ENCODE data around the gene SH2D4B. TPM values are rescaled to one million over a fixed set of nuclear protein-coding genes. Genes with fewer than 3 reads are reported as not detected.
A peak's percentile ranks its signal among the peaks of the same experiment; 100 is the strongest.

SH2D4B gene
- total and polyA plus RNA-seq, 2 donors (not counting 3 experiments of a cell fraction or from before 2014, with no cell fraction given), result not detected

- CTCF ChIA-PET, result interaction anchor here (0.6 to 5.9 kb wide), 46 partner anchors 8 to 422 kb away, joined by 3 to 49 read pairs (median 4); partner anchors contain the start of gene SH2D4B
- Histone ChIP-seq H3K27me3 (ENCODE audit: control insufficient read depth in 2 of 2, insufficient read depth in 2 of 2, low read length in 2 of 2) (peaks cover 0 to 2% of the 10 kb centered on the region in 2 experiments), H3K4me1 (ENCODE audit: control insufficient read depth, extremely low read depth, insufficient read depth, low read length) (no peaks in the 10 kb centered on the region), H3K9ac (replicated peaks; ENCODE audit: extremely low read depth, insufficient read depth, low read length) (no peak overlapping the region), H3K4me3 (replicated peaks in 1 of 3; ENCODE audit: insufficient read depth in 1 of 3, low read depth in 1 of 3, low read length in 3 of 3) (no peak overlapping the region), H3K27ac (ENCODE audit: insufficient read depth, low read depth, low read length) (no peak overlapping the region), H4K20me1 (replicated peaks; ENCODE audit: control insufficient read depth, extremely low read depth, insufficient read depth, low read length) (no peaks in the 10 kb centered on the region), H3K9me1 (replicated peaks; ENCODE audit: control insufficient read depth, extremely low read depth, insufficient read depth, low read length) (no peaks in the 10 kb centered on the region), H2AFZ (ENCODE audit: low read depth, low read length) (no peak overlapping the region), H3K79me2 (ENCODE audit: control insufficient read depth, insufficient read depth, low read length) (no peaks in the 10 kb centered on the region), H3K36me3 (ENCODE audit: control insufficient read depth in 2 of 2, extremely low read depth in 1 of 2, insufficient read depth in 2 of 2, low read length in 2 of 2) (no peaks in the 10 kb centered on the region), H3K4me2 (ENCODE audit: insufficient read depth, low read length) (no peak overlapping the region), H3K9me3 (replicated peaks; ENCODE audit: control insufficient read depth, insufficient read depth, low read length) (no peaks in the 10 kb centered on the region)
- dilution Hi-C loops (cut with MboI; ENCODE audit: extremely low pct_ligation_motif_present, low sequenced_read_pairs) (no loop called here), intact Hi-C loops (cut with micrococcal nuclease) (no loop called here)
- BruUV-seq (replicated peaks), result no TSS peak
- POLR2A ChIA-PET, result no interaction called here
- TF ChIP-seq GATA2 (IDR thresholded peaks at IDR 0.05; ENCODE audit: insufficient read depth, insufficient read length, low read depth, low read length) (no peak), CTCF (IDR thresholded peaks at IDR 0.05; ENCODE audit: extremely low read depth in 1 of 2, insufficient read depth in 1 of 2, low read depth in 1 of 2, low read length in 2 of 2) (peak; percentile 70 to 83)
- peak; percentile 38 for DNase-seq (ENCODE audit: low read depth, low spot score)
- FAIRE-seq, result peak; percentile 90
These were observed 58.9 kb downstream of the SH2D4B start for GRCh38 chr10:80596391-80597257.

Measured in endothelial cell of umbilical vein (primary cell).